ENCODE results near the gene OLR1.

- TF ChIP-seq CTCF (conservative IDR thresholded peaks at IDR 0.05), result no peak
- TF ChIP-seq ZFX (IDR thresholded peaks at IDR 0.05), result no peak
These were observed 43.2 kb downstream of the OLR1 start for GRCh38 chr12:10128687-10129086.
